ENCODE results near the gene SLCO1C1. TPM values are rescaled to one million over a fixed set of nuclear protein-coding genes. Genes with fewer than 3 reads are reported as not detected.

The SLCO1C1 gene
- total RNA-seq, 1 experiment from 2014 or later: not detected

DNA sequence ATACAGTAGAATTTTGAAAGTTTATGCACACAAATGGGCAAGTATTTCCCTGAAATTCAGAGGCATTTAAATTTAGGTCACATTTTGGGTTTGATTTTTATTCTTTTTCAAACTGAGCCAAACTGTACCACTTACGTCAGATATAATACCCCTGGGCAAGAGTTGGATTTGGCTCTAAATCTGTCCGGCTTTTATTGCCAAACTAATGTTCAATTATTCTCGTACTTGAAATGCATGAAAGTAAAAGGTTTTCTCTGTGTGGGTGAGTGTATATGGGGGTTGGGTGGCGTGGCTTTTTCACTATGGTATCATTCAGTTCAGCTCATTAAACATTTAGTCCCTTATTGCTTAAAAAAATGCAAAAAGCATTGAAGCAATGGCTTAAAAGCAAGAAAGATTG is 55.9 kb downstream of the SLCO1C1 start:
- no peaks in the 10 kb centered on the region for H3K4me1 ChIP-seq (ENCODE audit: control insufficient read depth in 1 of 2, insufficient read depth in 2 of 2, low read length in 2 of 2)
- H3K9me3 ChIP-seq (ENCODE audit: control insufficient read depth in 1 of 2, insufficient read depth in 1 of 2, low read depth in 1 of 2, low read length in 2 of 2): no peaks in the 10 kb centered on the region
- H3K79me2 ChIP-seq (ENCODE audit: insufficient read depth, low read length): no peaks in the 10 kb centered on the region
- H3K4me2 ChIP-seq (ENCODE audit: low read length): no peak overlapping the region
- ChIA-PET RAD21 (ENCODE audit: low non-redundant PET in 1 of 2, low total read pairs in 2 of 2, uncharacterized antibody in 2 of 2, unreplicated experiment in 2 of 2) (no interaction called here), POLR2A (no interaction called here), CTCF (no interaction called here)
- H3K9ac ChIP-seq (ENCODE audit: low read length): no peak overlapping the region
- no peak for ATAC-seq
- H3K9me2 ChIP-seq (ENCODE audit: insufficient read depth): no peaks in the 10 kb centered on the region
- no peak for DNase-seq (ENCODE audit: low read depth, low spot score)
- H3K27ac ChIP-seq (ENCODE audit: low read depth, low read length): no peak overlapping the region
- H3K27me3 ChIP-seq (ENCODE audit: insufficient read depth, low read length): no peaks in the 10 kb centered on the region
- H4K20me1 ChIP-seq (ENCODE audit: insufficient read depth): no peaks in the 10 kb centered on the region
- no peak overlapping the region for H2AFZ ChIP-seq (ENCODE audit: low read depth, low read length, poor library complexity, severe bottlenecking)
- no peak overlapping the region for H3K4me3 ChIP-seq (replicated peaks in 1 of 2; ENCODE audit: low read depth in 1 of 2, low read length in 2 of 2)
- no TSS peak for BruUV-seq (replicated peaks)
- no peaks in the 10 kb centered on the region for H3K36me3 ChIP-seq (ENCODE audit: control insufficient read depth in 1 of 2, insufficient read depth in 2 of 2, low read length in 2 of 2)
- intact Hi-C loops (cut with micrococcal nuclease): no loop called here
- TF ChIP-seq, protein P1, sequence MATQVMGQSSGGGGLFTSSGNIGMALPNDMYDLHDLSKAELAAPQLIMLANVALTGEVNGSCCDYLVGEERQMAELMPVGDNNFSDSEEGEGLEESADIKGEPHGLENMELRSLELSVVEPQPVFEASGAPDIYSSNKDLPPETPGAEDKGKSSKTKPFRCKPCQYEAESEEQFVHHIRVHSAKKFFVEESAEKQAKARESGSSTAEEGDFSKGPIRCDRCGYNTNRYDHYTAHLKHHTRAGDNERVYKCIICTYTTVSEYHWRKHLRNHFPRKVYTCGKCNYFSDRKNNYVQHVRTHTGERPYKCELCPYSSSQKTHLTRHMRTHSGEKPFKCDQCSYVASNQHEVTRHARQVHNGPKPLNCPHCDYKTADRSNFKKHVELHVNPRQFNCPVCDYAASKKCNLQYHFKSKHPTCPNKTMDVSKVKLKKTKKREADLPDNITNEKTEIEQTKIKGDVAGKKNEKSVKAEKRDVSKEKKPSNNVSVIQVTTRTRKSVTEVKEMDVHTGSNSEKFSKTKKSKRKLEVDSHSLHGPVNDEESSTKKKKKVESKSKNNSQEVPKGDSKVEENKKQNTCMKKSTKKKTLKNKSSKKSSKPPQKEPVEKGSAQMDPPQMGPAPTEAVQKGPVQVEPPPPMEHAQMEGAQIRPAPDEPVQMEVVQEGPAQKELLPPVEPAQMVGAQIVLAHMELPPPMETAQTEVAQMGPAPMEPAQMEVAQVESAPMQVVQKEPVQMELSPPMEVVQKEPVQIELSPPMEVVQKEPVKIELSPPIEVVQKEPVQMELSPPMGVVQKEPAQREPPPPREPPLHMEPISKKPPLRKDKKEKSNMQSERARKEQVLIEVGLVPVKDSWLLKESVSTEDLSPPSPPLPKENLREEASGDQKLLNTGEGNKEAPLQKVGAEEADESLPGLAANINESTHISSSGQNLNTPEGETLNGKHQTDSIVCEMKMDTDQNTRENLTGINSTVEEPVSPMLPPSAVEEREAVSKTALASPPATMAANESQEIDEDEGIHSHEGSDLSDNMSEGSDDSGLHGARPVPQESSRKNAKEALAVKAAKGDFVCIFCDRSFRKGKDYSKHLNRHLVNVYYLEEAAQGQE (IDR thresholded peaks at IDR 0.05; ENCODE audit: low read depth): no peak
- TF ChIP-seq CBX3 (IDR thresholded peaks at IDR 0.05; ENCODE audit: low read depth): no peak
- TF ChIP-seq TCF7L2 (IDR thresholded peaks at IDR 0.05; ENCODE audit: borderline replicate concordance, extremely low read depth, insufficient read depth, insufficient read length): no peak
- TF ChIP-seq, protein P2, sequence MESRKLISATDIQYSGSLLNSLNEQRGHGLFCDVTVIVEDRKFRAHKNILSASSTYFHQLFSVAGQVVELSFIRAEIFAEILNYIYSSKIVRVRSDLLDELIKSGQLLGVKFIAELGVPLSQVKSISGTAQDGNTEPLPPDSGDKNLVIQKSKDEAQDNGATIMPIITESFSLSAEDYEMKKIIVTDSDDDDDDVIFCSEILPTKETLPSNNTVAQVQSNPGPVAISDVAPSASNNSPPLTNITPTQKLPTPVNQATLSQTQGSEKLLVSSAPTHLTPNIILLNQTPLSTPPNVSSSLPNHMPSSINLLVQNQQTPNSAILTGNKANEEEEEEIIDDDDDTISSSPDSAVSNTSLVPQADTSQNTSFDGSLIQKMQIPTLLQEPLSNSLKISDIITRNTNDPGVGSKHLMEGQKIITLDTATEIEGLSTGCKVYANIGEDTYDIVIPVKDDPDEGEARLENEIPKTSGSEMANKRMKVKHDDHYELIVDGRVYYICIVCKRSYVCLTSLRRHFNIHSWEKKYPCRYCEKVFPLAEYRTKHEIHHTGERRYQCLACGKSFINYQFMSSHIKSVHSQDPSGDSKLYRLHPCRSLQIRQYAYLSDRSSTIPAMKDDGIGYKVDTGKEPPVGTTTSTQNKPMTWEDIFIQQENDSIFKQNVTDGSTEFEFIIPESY (IDR thresholded peaks at IDR 0.05; ENCODE audit: extremely low read depth, insufficient replicate concordance, low read length): no peak
- TF ChIP-seq, protein P3, sequence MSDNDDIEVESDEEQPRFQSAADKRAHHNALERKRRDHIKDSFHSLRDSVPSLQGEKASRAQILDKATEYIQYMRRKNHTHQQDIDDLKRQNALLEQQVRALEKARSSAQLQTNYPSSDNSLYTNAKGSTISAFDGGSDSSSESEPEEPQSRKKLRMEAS (IDR thresholded peaks at IDR 0.05): no peak
- TF ChIP-seq, protein P4, sequence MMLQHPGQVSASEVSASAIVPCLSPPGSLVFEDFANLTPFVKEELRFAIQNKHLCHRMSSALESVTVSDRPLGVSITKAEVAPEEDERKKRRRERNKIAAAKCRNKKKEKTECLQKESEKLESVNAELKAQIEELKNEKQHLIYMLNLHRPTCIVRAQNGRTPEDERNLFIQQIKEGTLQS (IDR thresholded peaks at IDR 0.05): no peak
- TF ChIP-seq EGR1 (IDR thresholded peaks at IDR 0.05; ENCODE audit: low read depth): no peak
- no peak for TF ChIP-seq JUND (IDR thresholded peaks at IDR 0.05)
- TF ChIP-seq EZH2 (IDR thresholded peaks at IDR 0.05): no peak
- no peak for TF ChIP-seq POLR2AphosphoS5 (IDR thresholded peaks at IDR 0.05; ENCODE audit: low read depth, low read length)
- no peak for TF ChIP-seq RAD21 (IDR thresholded peaks at IDR 0.05; ENCODE audit: low read depth)
- no peak for TF ChIP-seq FOSL1 (IDR thresholded peaks at IDR 0.05; ENCODE audit: low read depth)
- TF ChIP-seq SRF (IDR thresholded peaks at IDR 0.05; ENCODE audit: low read depth): no peak
- no peak for TF ChIP-seq EZH2phosphoT487 (IDR thresholded peaks at IDR 0.05; ENCODE audit: borderline replicate concordance)
- no peak for TF ChIP-seq YY1 (IDR thresholded peaks at IDR 0.05; ENCODE audit: extremely low read depth, insufficient replicate concordance, low read depth, low read length)
- no peak for TF ChIP-seq POLR2A (IDR thresholded peaks at IDR 0.05; ENCODE audit: borderline replicate concordance, extremely low read depth, insufficient read depth, insufficient read length)
- TF ChIP-seq ZNF274 (IDR thresholded peaks at IDR 0.05; ENCODE audit: low read depth, low read length): no peak
- TF ChIP-seq ZFX (IDR thresholded peaks at IDR 0.05): no peak
- no peak for TF ChIP-seq SP1 (IDR thresholded peaks at IDR 0.05; ENCODE audit: low read depth)
- TF ChIP-seq SIN3A (IDR thresholded peaks at IDR 0.05; ENCODE audit: low read depth): no peak

Data from HCT116 (cell line).